H1 (cell line): Measurements from ENCODE around the gene CCL24. TPM values are rescaled to one million over a fixed set of nuclear protein-coding genes. Genes with fewer than 3 reads are reported as not detected.

Experiments used
- CTCF ChIA-PET: fragments of 300-600 bp; sonication (Branson Sonifier 250); formaldehyde crosslinking; loops from one replicate; lab custom pipeline; 2021; ENCODE audit not compliant: partially characterized antibody; lab: Charles Lee
- POLR2A ChIA-PET: fragments of 300-600 bp; sonication (Branson Sonifier 250); formaldehyde crosslinking; loops from one replicate; lab custom pipeline; 2021; ENCODE audit warnings: inconsistent platforms; ENCODE audit not compliant: partially characterized antibody; lab: Charles Lee
- DNase-seq, 2 experiments: peaks; one replicate each; pipeline versions ENCODE4 v3.0.0 to v3.0.0-alpha.2; 2010 to 2022; ENCODE audit warnings: low spot score in 2 of 2, low read depth in 1 of 2, mixed read lengths in 1 of 2
- FAIRE-seq: peaks from 2 replicates; lab custom pipeline; 2011; peaks lifted over from hg19 to GRCh38; lab: Jason Lieb, UNC
- H2AFZ ChIP-seq: 2 replicates; pipeline ENCODE4 v1.8.1; 2012; ENCODE audit warnings: low read length, inconsistent platforms
- H2AK5ac ChIP-seq: 2 replicates; pipeline ENCODE4 v1.6.1; 2013; ENCODE audit warnings: low read depth, low read length
- H2BK120ac ChIP-seq: replicated peaks from 2 replicates; pipeline ENCODE3; 2013; ENCODE audit warnings: low read depth, low read length, inconsistent platforms
- H2BK12ac ChIP-seq: 2 replicates; pipeline ENCODE4 v1.6.1; 2013; ENCODE audit warnings: low read depth, low read length
- H2BK15ac ChIP-seq: 2 replicates; pipeline ENCODE4 v1.6.1; 2013; ENCODE audit warnings: low read length
- H2BK20ac ChIP-seq: 2 replicates; pipeline ENCODE4 v1.6.1; 2013; ENCODE audit warnings: low read length
- H2BK5ac ChIP-seq: 2 replicates; pipeline ENCODE4 v1.6.1; 2013; ENCODE audit warnings: low read depth, low read length
- H3K14ac ChIP-seq: 2 replicates; pipeline ENCODE4 v1.6.1; 2013; ENCODE audit warnings: inconsistent platforms; ENCODE audit not compliant: insufficient read length
- H3K18ac ChIP-seq: 2 replicates; pipeline ENCODE4 v1.6.1; 2013; ENCODE audit warnings: low read length; ENCODE audit errors: extremely low read depth
- H3K23ac ChIP-seq: 2 replicates; pipeline ENCODE4 v1.6.1; 2013; ENCODE audit warnings: inconsistent platforms; ENCODE audit not compliant: insufficient read length
- H3K23me2 ChIP-seq: 2 replicates; pipeline ENCODE4 v1.6.1; 2013; ENCODE audit warnings: low read depth, low read length
- H3K27ac ChIP-seq: 2 replicates; pipeline ENCODE4 v1.6.1; 2011; ENCODE audit warnings: low read depth, low read length, inconsistent platforms
- H3K27me3 ChIP-seq, 4 experiments: replicated peaks in 1 of 4; 1 replicate in 1 of 4; 2 replicates in 3 of 4; pipeline versions ENCODE4 v1.6.1 to v1.8.1; 2011 to 2013; ENCODE audit warnings: low read length in 3 of 4, mild to moderate bottlenecking in 3 of 4, inconsistent platforms in 2 of 4, mixed read lengths in 2 of 4, moderate library complexity in 1 of 4; ENCODE audit not compliant: control insufficient read depth in 3 of 4, insufficient read depth in 3 of 4; ENCODE audit errors: extremely low read depth in 1 of 4
- H3K36me3 ChIP-seq, 4 experiments: 2 replicates each; pipeline versions ENCODE4 v1.6.1 to v1.8.1; 2011 to 2013; ENCODE audit warnings: mild to moderate bottlenecking in 4 of 4, low read length in 3 of 4, moderate library complexity in 2 of 4, control low read depth in 1 of 4, inconsistent platforms in 1 of 4; ENCODE audit not compliant: insufficient read depth in 4 of 4, control insufficient read depth in 2 of 4
- H3K4ac ChIP-seq: replicated peaks from 2 replicates; pipeline ENCODE3; 2013; ENCODE audit warnings: low read length, low read depth, mixed read lengths, inconsistent platforms; ENCODE audit not compliant: insufficient read length
- H3K4me1 ChIP-seq, 4 experiments: replicated peaks in 1 of 4; 1 replicate in 1 of 4; 2 replicates in 3 of 4; pipeline versions ENCODE4 v1.6.1 to v1.8.1; 2011 to 2013; ENCODE audit warnings: low read length in 3 of 4, inconsistent platforms in 2 of 4, mixed read lengths in 1 of 4; ENCODE audit not compliant: insufficient read depth in 4 of 4, control insufficient read depth in 3 of 4
- H3K4me2 ChIP-seq, 2 experiments: 2 replicates each; pipeline versions ENCODE4 v1.6.1 to v1.8.1; 2011 to 2013; ENCODE audit warnings: low read depth in 2 of 2, low read length in 2 of 2, control low read depth in 1 of 2, inconsistent platforms in 1 of 2, mild to moderate bottlenecking in 1 of 2; ENCODE audit not compliant: insufficient read depth in 1 of 2
- H3K4me3 ChIP-seq, 4 experiments: fragments of 200-600, 300-600 bp in 1 of 4; sonication (generic), shearing (Covaris generic), sonication (Bioruptor Twin) in 1 of 4; 2 replicates each; pipeline versions ENCODE4 v1.5.1 to v1.8.1; 2011 to 2016; ENCODE audit warnings: low read length in 4 of 4, low read depth in 3 of 4, control low read depth in 2 of 4, inconsistent platforms in 2 of 4, mild to moderate bottlenecking in 2 of 4, mixed read lengths in 1 of 4, moderate library complexity in 1 of 4; ENCODE audit not compliant: insufficient read depth in 2 of 4; ENCODE audit errors: extremely low read depth in 1 of 4
- H3K56ac ChIP-seq: replicated peaks from 2 replicates; pipeline ENCODE3; 2013; ENCODE audit warnings: low read depth, mild to moderate bottlenecking, mixed read lengths, low read length, inconsistent platforms; ENCODE audit not compliant: insufficient read length
- H3K79me1 ChIP-seq: 2 replicates; pipeline ENCODE4 v1.6.1; 2013; ENCODE audit warnings: low read depth, low read length, control low read depth
- H3K79me2 ChIP-seq, 2 experiments: 2 replicates each; pipeline versions ENCODE4 v1.6.1 to v1.8.1; 2012 to 2013; ENCODE audit warnings: low read length in 2 of 2, mild to moderate bottlenecking in 2 of 2, inconsistent platforms in 1 of 2; ENCODE audit not compliant: insufficient read depth in 2 of 2, control insufficient read depth in 1 of 2
- H3K9ac ChIP-seq, 4 experiments: replicated peaks in 1 of 4; 1 replicate in 1 of 4; 2 replicates in 3 of 4; pipeline versions ENCODE4 v1.6.1 to v1.8.1; 2011 to 2013; ENCODE audit warnings: low read depth in 3 of 4, low read length in 3 of 4, control low read depth in 2 of 4, mild to moderate bottlenecking in 2 of 4, moderate library complexity in 2 of 4, inconsistent platforms in 1 of 4; ENCODE audit errors: extremely low read depth in 1 of 4
- H3K9me3 ChIP-seq, 2 experiments: 2 replicates each; pipeline versions ENCODE4 v1.6.1 to v1.8.1; 2012 to 2013; ENCODE audit warnings: mild to moderate bottlenecking in 2 of 2, moderate library complexity in 2 of 2, control low read depth in 1 of 2, inconsistent platforms in 1 of 2, low read depth in 1 of 2, low read length in 1 of 2, mixed read lengths in 1 of 2; ENCODE audit not compliant: insufficient read depth in 2 of 2
- H4K20me1 ChIP-seq, 2 experiments: replicated peaks in 1 of 2; 2 replicates each; pipeline versions ENCODE3 to v1.8.1; 2011 to 2013; ENCODE audit warnings: inconsistent platforms in 2 of 2, low read length in 2 of 2, mild to moderate bottlenecking in 1 of 2; ENCODE audit not compliant: insufficient read depth in 2 of 2, control insufficient read depth in 1 of 2
- H4K5ac ChIP-seq: 2 replicates; pipeline ENCODE4 v1.6.1; 2013; ENCODE audit warnings: low read length, low read depth, mixed read lengths, inconsistent platforms; ENCODE audit not compliant: insufficient read length
- H4K8ac ChIP-seq: 2 replicates; pipeline ENCODE4 v1.8.0; 2013; ENCODE audit warnings: mild to moderate bottlenecking, moderate library complexity, low read length, inconsistent platforms; ENCODE audit not compliant: insufficient read depth; ENCODE audit errors: extremely low read depth
- H4K91ac ChIP-seq: replicated peaks from 2 replicates; pipeline ENCODE3; 2013; ENCODE audit warnings: low read length, mixed read lengths, inconsistent platforms; ENCODE audit not compliant: insufficient read length
- BCL11A ChIP-seq, 2 experiments: IDR thresholded peaks; one replicate each; pipeline ENCODE4 v1.6.1; 2011; ENCODE audit warnings: low read depth in 2 of 2, low read length in 2 of 2, mild to moderate bottlenecking in 2 of 2
- CBX5 ChIP-seq: fragments of 300-800, 300-1000 bp; sonication (generic); IDR thresholded peaks from 2 replicates; pipeline ENCODE4 v1.7.1; 2016; ENCODE audit warnings: antibody characterized with exemption, low read length, low read depth
- CTBP2 ChIP-seq: IDR thresholded peaks from 2 replicates; pipeline ENCODE4 v1.7.0; 2011; ENCODE audit warnings: borderline replicate concordance, mild to moderate bottlenecking, moderate library complexity, mixed read lengths, low read length; ENCODE audit not compliant: insufficient read depth, insufficient read length
- GABPA ChIP-seq: IDR thresholded peaks from 2 replicates; pipeline ENCODE4 v1.6.1; 2011; ENCODE audit warnings: mild to moderate bottlenecking, low read length, moderate library complexity, borderline replicate concordance; ENCODE audit not compliant: insufficient read depth
- JUN ChIP-seq: IDR thresholded peaks from 2 replicates; pipeline ENCODE4 v1.6.1; 2011; ENCODE audit warnings: low read depth, mild to moderate bottlenecking, improper control_type of control experiment, low read length
- SAP30 ChIP-seq: fragments of 300-600 bp; sonication (generic); IDR thresholded peaks from 2 replicates; pipeline ENCODE4 v1.7.1; 2012; ENCODE audit warnings: low read length, moderate library complexity, mild to moderate bottlenecking, inconsistent platforms; ENCODE audit not compliant: insufficient read depth, insufficient replicate concordance
- SIN3A ChIP-seq, 2 experiments: IDR thresholded peaks in 1 of 2; conservative IDR thresholded peaks in 1 of 2; 2 replicates each; pipeline ENCODE4 v1.6.1; 2011 to 2012; ENCODE audit warnings: low read length in 2 of 2, improper control_type of control experiment in 1 of 2, low read depth in 1 of 2, mild to moderate bottlenecking in 1 of 2
- SUZ12 ChIP-seq: fragments of 200-600 bp; sonication (generic); IDR thresholded peaks from 2 replicates; pipeline ENCODE4 v1.6.1; 2012; ENCODE audit warnings: mild to moderate bottlenecking, inconsistent platforms, low read length, moderate library complexity, mixed read lengths
- TAF7 ChIP-seq: optimal IDR thresholded peaks from 2 replicates; pipeline ENCODE3; 2011; ENCODE audit warnings: low read depth, mild to moderate bottlenecking, inconsistent platforms, low read length, moderate library complexity, borderline replicate concordance
- WGBS, 2 experiments: shearing (Covaris generic) in 1 of 2; methylation state at CpG; one replicate each; pipeline versions ENCODE4 v1.1.6 to v1.1.7; 2013 to 2015; ENCODE audit warnings: low lambda C conversion rate in 2 of 2, mixed read lengths in 2 of 2, inconsistent platforms in 1 of 2, low coverage in 1 of 2, missing lambda C conversion rate in 1 of 2; ENCODE audit not compliant: insufficient replicate concordance in 2 of 2, insufficient coverage in 1 of 2, insufficient read length in 1 of 2; ENCODE audit errors: extremely low coverage in 1 of 2, missing lambda C conversion rate in 1 of 2; 5-methylcytosine and 5-hydroxymethylcytosine counted together
- polyA plus RNA-seq, 7 experiments: library from polyadenylated mRNA; depleted of rRNA in 3 of 7; stranded (reverse) in 5 of 7; unstranded in 2 of 7; fragments of >200 nt in 5 of 7; fragments of 200-250 nt in 2 of 7; gene quantifications; 1 replicate in 5 of 7; 2 replicates in 1 of 7; 4 replicates in 1 of 7; pipeline versions ENCODE4 v1.2.1 to v1.2.3, GENCODE V29; 2011 to 2013; ENCODE audit warnings: missing spikeins in 2 of 7, mixed read lengths in 2 of 7
- total RNA-seq: library from RNA; stranded (reverse); fragmentation: NEBNext Ultra II Directional; extraction: Animal tissue kit (Norgen Biotek cat#: 25700); gene quantifications from 2 replicates; pipeline ENCODE4 v1.2.1, GENCODE V29; 2021
- TF ChIP-seq, protein P1 (sequence below): IDR thresholded peaks from 2 replicates; pipeline ENCODE4 v1.6.1; 2012; ENCODE audit warnings: inconsistent platforms

CCL24 gene
- total and polyA plus RNA-seq, 2 of the 8 experiments (the other 6 are each of a cell fraction or from before 2014, with no cell fraction given): not detected

GRCh38 chr7:75817116-75817515, 3.5 kb upstream of the CCL24 start:
- FAIRE-seq: no peak

More at GRCh38 chr7:75817116-75817515, 3.5 kb upstream of the CCL24 start:
- Histone ChIP-seq H4K91ac (no peak overlapping the region), H3K79me2 (no peaks in the 10 kb centered on the region), H3K79me1 (no peaks in the 10 kb centered on the region), H3K18ac (no peak overlapping the region), H3K23me2 (peaks cover 6% of the 10 kb centered on the region; the same call in 1 of the 2 replicates), H3K9me3 (no peaks in the 10 kb centered on the region), H2AFZ (no peak overlapping the region), H2BK12ac (no peak overlapping the region), H2BK120ac (no peak overlapping the region), H4K8ac (no peak overlapping the region), H3K27me3 (peaks cover 0 to 2% (median 0%) of the 10 kb centered on the region in 4 experiments; a peak in 3 of 7 replicates), H3K4me1 (peaks cover 0 to 3% (median 0%) of the 10 kb centered on the region in 4 experiments; a peak in 2 of 7 replicates), H3K4me2 (no peak overlapping the region), H3K9ac (no peak overlapping the region), H3K4me3 (no peak overlapping the region), H3K4ac (no peak overlapping the region), H2BK15ac (no peak overlapping the region), H3K27ac (no peak overlapping the region), H2BK5ac (no peak overlapping the region), H2BK20ac (no peak overlapping the region), H4K5ac (no peak overlapping the region), H3K36me3 (no peaks in the 10 kb centered on the region), H4K20me1 (peaks cover 0 to 1% of the 10 kb centered on the region in 2 experiments), H3K14ac (no peak overlapping the region), H3K56ac (no peak overlapping the region), H2AK5ac (no peak overlapping the region), H3K23ac (no peak overlapping the region)
- no peak for DNase-seq
- 88% methylated on average over 6 of the region's 6 CpGs; no CpG with 5 or more reads in 1 of the 2 experiments for WGBS, 2 experiments
- ChIA-PET POLR2A (interaction anchor here (0.6 to 0.7 kb wide), 2 partner anchors 63 to 237 kb away, joined by 4 to 6 read pairs; no protein-coding TSS in a partner anchor), CTCF (interaction anchor here (0.6 to 1.1 kb wide), 4 partner anchors 22 to 225 kb away, joined by 3 to 4 read pairs (median 4); no protein-coding TSS in a partner anchor)
- TF ChIP-seq SIN3A (conservative IDR thresholded peaks at IDR 0.05 in 1 of 2, IDR thresholded peaks at IDR 0.05 in 1 of 2; ENCODE audit: low read depth in 1 of 2, low read length in 2 of 2): no peak
- TF ChIP-seq, protein P1, sequence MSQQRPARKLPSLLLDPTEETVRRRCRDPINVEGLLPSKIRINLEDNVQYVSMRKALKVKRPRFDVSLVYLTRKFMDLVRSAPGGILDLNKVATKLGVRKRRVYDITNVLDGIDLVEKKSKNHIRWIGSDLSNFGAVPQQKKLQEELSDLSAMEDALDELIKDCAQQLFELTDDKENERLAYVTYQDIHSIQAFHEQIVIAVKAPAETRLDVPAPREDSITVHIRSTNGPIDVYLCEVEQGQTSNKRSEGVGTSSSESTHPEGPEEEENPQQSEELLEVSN: no peak
- TF ChIP-seq GABPA: no peak
- TF ChIP-seq TAF7: no peak
- no peak for TF ChIP-seq SUZ12
- no peak for TF ChIP-seq SAP30
- no peak for TF ChIP-seq JUN
- TF ChIP-seq CTBP2: no peak
- no peak for TF ChIP-seq CBX5
- TF ChIP-seq BCL11A (IDR thresholded peaks at IDR 0.05; ENCODE audit: low read depth in 2 of 2, low read length in 2 of 2): no peak
